Naive B cell (primary cell): ENCODE results near the gene ANKDD1A. TPM values are rescaled to one million over a fixed set of nuclear protein-coding genes. Genes with fewer than 3 reads are reported as not detected.

Source experiments
- ATAC-seq, 2 donors: fragments of 150-1000 bp; cut with Tn5 transposase; 2 replicates each; pipeline ENCODE4 v1.10.0; 2021; ENCODE audit warnings: low read depth in 2 of 2, mild to moderate bottlenecking in 2 of 2, moderate library complexity in 2 of 2
- DNase-seq: peaks from one replicate; pipeline ENCODE4 v3.0.0; 2022
- H3K27ac Mint-ChIP-seq, 6 donors: one replicate each; pipeline ENCODE4 v1.8.0; 2020 to 2022; ENCODE audit warnings: mild to moderate bottlenecking in 6 of 6, mixed read lengths in 6 of 6, moderate library complexity in 5 of 6, inconsistent platforms in 2 of 6
- H3K27me3 Mint-ChIP-seq, 3 donors: one replicate each; pipeline ENCODE4 v1.8.0; 2021 to 2022; ENCODE audit warnings: mixed read lengths in 3 of 3, mild to moderate bottlenecking in 1 of 3
- H3K36me3 Mint-ChIP-seq, 2 donors: one replicate each; pipeline ENCODE4 v1.8.0; 2020 to 2022; ENCODE audit warnings: mixed read lengths in 2 of 2, inconsistent platforms in 1 of 2, mild to moderate bottlenecking in 1 of 2
- H3K4me1 Mint-ChIP-seq, 3 donors: one replicate each; pipeline ENCODE4 v1.8.0; 2020 to 2022; ENCODE audit warnings: mixed read lengths in 3 of 3, inconsistent platforms in 1 of 3, mild to moderate bottlenecking in 1 of 3, moderate library complexity in 1 of 3
- H3K4me3 Mint-ChIP-seq, 8 donors: one replicate each; pipeline ENCODE4 v1.8.0; 2020 to 2022; ENCODE audit warnings: mild to moderate bottlenecking in 8 of 8, mixed read lengths in 8 of 8, moderate library complexity in 8 of 8, inconsistent platforms in 2 of 8
- H3K9me3 Mint-ChIP-seq, 7 donors: one replicate each; pipeline ENCODE4 v1.8.0; 2020 to 2022; ENCODE audit warnings: mixed read lengths in 7 of 7, mild to moderate bottlenecking in 5 of 7, inconsistent platforms in 2 of 7, moderate library complexity in 1 of 7
- polyA plus RNA-seq, 6 donors: library from polyadenylated mRNA; unstranded; fragments of 300-500 nt; fragmentation: Illumina TruSeq; gene quantifications; one replicate each; pipeline ENCODE4 v1.2.3, GENCODE V29; 2021; ENCODE audit warnings: low read depth in 6 of 6

ANKDD1A gene
- polyA plus RNA-seq, 6 donors from 2014 or later: 0.14 to 3.3 (median 1.3) TPM; not detected in 1

DNA sequence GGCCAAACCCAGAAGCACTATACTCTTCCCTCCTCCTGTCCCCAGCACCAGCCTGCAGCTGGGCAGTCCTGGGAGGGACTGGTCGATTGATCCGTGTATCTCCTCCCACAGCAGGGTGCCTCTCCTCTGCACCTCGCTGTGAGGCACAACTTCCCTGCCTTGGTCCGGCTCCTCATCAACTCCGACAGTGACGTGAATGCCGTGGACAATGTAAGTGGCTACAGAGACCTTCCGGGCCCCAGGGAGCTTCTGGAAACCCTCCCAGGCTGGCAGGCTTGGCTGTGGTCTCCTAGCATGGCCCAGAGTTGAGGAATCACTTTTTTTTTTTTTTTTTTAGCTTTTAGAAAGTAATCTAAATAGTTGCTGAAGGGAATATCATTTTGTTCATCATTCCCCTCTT lies 30.7 kb downstream of the ANKDD1A start:
- Mint-ChIP-seq H3K9me3 (no peaks in the 10 kb centered on the region), H3K36me3 (no peaks in the 10 kb centered on the region), H3K27ac (peak overlapping the region in 1 of 6 donors; percentile 34), H3K27me3 (no peaks in the 10 kb centered on the region), H3K4me3 (no peak overlapping the region), H3K4me1 (no peaks in the 10 kb centered on the region)
- DNase-seq (no peak), ATAC-seq (no peak)

DNA sequence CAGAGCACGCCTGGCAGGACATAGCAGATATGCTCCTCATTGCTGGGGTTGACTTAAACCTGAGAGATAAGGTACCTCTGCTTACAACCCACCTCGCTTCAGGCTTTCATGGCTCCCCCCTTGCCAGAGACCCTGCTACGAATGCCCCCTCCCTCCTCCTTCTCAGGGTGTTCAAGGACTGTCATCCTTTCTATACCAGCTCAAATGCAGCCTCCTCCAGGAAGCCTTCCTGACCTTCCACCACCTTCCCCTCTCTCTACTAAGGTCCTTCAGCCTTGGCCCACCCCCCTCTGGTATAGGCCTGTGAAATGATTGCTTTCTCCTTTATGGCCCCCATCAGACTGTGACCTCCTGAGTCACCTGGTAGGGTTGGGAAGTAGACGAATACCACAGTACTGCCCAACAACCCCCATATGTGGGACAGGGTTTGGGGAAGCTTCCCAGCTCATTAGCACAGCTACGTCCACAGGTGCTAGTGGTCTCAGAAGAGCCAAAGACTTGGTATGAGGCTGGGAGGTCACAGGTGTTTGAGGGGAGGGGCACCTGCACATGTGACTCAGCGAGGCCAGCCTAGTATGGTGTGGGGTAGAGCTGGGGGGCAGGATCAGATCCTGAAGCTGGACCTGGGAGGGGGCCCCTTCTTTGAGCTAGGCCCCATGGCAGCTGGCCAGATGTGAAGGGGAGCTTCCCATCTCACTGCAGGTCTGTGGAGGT lies 32.0 kb downstream of the ANKDD1A start:
- H3K27me3 Mint-ChIP-seq: no peaks in the 10 kb centered on the region
- peak overlapping the region in 2 of 6 donors; percentile 33 to 55 for H3K27ac Mint-ChIP-seq
- ATAC-seq (no peak), DNase-seq (no peak)
- H3K36me3 Mint-ChIP-seq: no peaks in the 10 kb centered on the region
- no peaks in the 10 kb centered on the region for H3K4me1 Mint-ChIP-seq
- H3K4me3 Mint-ChIP-seq: no peak overlapping the region
- no peaks in the 10 kb centered on the region for H3K9me3 Mint-ChIP-seq

DNA sequence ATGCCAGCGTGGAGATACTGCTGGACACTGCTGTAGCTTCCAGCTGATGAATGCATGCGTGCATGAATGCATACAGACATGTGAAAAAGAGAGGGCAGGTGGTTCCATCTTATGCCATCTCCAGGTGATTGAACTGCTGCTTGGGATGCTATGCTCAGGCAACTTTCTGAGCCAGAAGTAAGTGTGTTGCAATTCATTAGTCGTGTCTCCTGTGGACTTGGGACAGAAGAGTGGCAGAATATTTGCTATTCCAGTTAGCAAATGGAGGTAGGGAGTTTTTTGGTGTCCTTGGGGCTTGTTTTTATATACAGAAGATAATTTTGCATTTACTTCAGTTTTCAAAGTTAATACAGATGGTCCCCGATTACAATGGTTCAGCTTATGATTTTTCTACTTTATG lies 33.3 kb downstream of the ANKDD1A start:
- Mint-ChIP-seq H3K27me3 (no peaks in the 10 kb centered on the region), H3K4me3 (no peak overlapping the region), H3K27ac (peak overlapping the region in 1 of 6 donors; percentile 67), H3K4me1 (no peaks in the 10 kb centered on the region), H3K36me3 (no peaks in the 10 kb centered on the region), H3K9me3 (no peaks in the 10 kb centered on the region)
- DNase-seq (no peak), ATAC-seq (no peak)

DNA sequence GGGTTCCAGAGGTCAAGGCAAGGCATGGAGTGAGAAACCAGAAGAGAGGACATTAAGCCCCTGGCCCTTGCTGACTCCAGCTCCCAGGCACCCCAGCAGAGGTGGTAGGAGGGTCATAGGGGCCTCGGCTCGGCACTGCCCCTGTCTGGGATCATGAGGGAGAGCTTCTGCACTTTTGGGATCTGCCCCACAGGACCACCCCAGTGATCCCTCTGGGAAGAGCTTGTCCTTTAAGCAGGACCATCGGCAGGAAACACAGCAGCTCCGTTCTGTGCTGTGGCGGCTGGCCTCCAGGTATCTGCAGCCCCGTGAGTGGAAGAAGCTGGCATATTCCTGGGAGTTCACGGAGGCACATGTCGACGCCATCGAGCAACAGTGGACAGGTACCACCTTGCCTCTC lies 35.5 kb downstream of the ANKDD1A start:
- DNase-seq: no peak
- ATAC-seq: no peak
- no peaks in the 10 kb centered on the region for H3K27me3 Mint-ChIP-seq
- peaks cover 0 to 11% (median 4%) of the 10 kb centered on the region in 7 donors for H3K9me3 Mint-ChIP-seq
- peaks cover 0 to 8% of the 10 kb centered on the region in 2 donors for H3K36me3 Mint-ChIP-seq
- H3K4me1 Mint-ChIP-seq: peaks cover 10 to 15% (median 12%) of the 10 kb centered on the region in 3 donors
- peak overlapping the region in 3 of 6 donors; percentile 7 to 63 (median 48) for H3K27ac Mint-ChIP-seq
- no peak overlapping the region for H3K4me3 Mint-ChIP-seq

DNA sequence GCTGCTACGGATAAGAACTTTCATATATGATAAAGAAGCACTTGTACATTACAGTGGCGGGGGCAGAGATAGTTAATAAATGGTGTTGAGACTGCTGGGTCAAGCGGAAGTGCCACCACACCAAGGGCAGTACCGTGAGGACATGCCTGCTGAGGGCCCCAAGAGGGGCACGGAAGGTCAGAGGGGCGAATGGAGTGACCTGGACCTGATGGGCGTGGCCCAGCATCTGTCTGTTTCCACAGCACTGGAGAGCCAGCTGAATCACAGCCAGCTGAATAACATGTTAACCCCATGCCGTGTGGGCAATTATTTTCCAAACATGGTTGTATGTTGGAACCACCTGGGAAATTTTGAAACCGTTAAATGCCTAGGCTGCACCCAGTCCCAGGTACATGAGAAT lies 37.2 kb downstream of the ANKDD1A start:
- DNase-seq (no peak), ATAC-seq (no peak)
- Mint-ChIP-seq H3K36me3 (peaks cover 0 to 25% of the 10 kb centered on the region in 2 donors), H3K27me3 (no peaks in the 10 kb centered on the region), H3K9me3 (peaks cover 3 to 26% (median 15%) of the 10 kb centered on the region in 7 donors), H3K4me3 (no peak overlapping the region), H3K27ac (peak overlapping the region in 4 of 6 donors; percentile 15 to 70 (median 38)), H3K4me1 (peaks cover 27 to 32% (median 29%) of the 10 kb centered on the region in 3 donors)

DNA sequence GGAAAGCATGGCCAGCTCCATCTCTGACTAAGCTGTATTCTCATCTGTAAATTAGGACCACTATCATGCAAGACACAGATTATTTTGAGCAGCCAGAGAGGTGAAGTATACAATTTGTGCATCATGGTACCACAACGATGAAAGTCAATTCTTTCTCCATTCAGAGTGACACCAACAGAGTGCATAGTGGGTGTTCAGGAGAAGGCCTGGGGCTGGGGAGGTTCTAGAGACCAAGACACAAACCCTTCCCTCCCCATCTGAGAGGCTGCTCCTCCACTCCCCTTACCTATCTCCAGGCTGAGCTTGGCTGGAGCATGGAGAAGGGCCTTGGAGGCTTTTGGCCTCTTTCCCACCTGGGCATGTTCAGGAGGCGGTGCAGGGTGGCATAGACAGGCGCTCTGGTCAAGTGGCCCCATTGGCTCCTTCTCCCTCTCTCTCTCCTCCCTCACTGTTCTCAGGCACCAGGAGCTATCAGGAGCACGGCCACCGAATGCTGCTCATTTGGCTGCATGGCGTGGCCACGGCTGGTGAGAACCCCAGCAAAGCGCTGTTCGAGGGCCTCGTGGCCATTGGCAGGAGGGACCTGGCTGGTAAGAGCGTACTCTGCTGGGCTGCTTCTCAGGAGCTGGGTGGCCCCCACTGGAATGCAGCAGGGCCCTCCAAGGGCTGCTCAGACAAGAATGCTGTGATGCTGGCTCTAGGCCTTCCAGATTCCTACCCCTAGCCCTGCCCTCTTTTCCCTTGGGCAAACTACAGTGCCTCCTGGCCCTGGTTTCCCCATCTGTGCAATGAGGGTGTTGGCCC lies 37.9 kb downstream of the ANKDD1A start:
- peaks cover 34 to 39% (median 36%) of the 10 kb centered on the region in 3 donors for H3K4me1 Mint-ChIP-seq
- peaks cover 3 to 33% (median 18%) of the 10 kb centered on the region in 7 donors for H3K9me3 Mint-ChIP-seq
- H3K36me3 Mint-ChIP-seq: peaks cover 0 to 32% of the 10 kb centered on the region in 2 donors
- no peak for ATAC-seq
- H3K27me3 Mint-ChIP-seq: no peaks in the 10 kb centered on the region
- H3K27ac Mint-ChIP-seq: peak overlapping the region; percentile 4 to 92 (median 52)
- H3K4me3 Mint-ChIP-seq: no peak overlapping the region
- no peak for DNase-seq

DNA sequence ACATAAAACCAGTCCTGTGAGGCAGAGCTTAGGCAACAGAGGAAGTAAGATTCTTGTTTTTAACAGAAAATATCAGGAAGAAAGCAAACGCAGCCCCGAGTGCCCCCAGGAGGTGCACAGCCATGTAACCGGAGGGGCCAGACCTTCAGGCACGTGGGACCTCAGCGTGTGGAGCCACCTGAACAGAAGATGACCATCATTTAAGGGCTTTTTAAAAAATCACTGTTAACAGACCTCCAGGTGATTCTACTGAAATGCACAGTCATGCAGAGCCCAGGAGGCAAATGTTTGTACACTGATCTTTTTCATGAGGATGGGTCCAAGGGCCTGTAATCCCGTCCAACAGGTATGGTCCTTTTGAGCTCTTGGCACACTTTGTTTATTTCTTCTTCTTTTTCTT lies 39.2 kb downstream of the ANKDD1A start:
- H3K27ac Mint-ChIP-seq: peak overlapping the region; percentile 4 to 96 (median 90)
- H3K36me3 Mint-ChIP-seq: peaks cover 7 to 38% of the 10 kb centered on the region in 2 donors
- peaks cover 39 to 45% (median 42%) of the 10 kb centered on the region in 3 donors for H3K4me1 Mint-ChIP-seq
- no peaks in the 10 kb centered on the region for H3K27me3 Mint-ChIP-seq
- H3K9me3 Mint-ChIP-seq: peaks cover 3 to 37% (median 20%) of the 10 kb centered on the region in 7 donors
- no peak overlapping the region for H3K4me3 Mint-ChIP-seq
- DNase-seq (peak; percentile 12), ATAC-seq (peak; percentile 70 to 80)

DNA sequence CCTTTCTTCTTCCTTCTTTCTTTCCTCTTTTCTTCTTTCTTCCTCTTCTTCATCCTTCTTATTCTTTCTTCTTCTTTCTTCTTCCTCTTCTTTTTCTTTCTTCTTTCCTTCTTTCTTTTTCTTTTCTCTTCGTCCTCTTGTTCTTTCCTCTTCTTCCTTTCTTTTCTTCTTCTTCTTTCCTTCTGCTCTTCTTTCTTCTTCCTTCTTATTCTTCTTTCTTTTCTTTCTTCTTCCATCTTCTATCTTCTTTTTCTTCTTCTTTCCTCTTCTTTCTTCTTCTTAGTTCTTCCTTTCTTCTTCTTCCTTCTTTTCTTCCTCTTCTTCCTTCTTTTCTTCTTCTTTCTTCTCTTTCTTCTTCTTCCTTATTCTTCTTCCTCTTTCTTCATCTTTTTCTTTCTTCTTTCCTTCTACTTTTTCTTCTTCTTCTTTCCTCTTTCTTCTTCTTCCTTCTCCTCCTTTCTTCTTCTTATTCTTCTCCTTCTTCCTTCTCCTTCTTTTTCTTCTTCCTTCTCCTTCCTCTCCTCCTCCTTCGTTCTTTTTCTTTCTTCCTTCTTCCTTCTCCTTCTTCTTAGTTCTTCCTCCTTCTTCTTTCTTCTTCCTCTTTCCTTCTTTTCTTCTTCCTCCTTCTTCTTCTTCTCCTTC lies 40.2 kb downstream of the ANKDD1A start:
- H3K4me3 Mint-ChIP-seq: peak overlapping the region in 4 of 8 donors; percentile 19 to 33 (median 22)
- ATAC-seq (no peak), DNase-seq (no peak)
- peaks cover 8 to 38% of the 10 kb centered on the region in 2 donors for H3K36me3 Mint-ChIP-seq
- peak overlapping the region; percentile 90 to 98 (median 94) for H3K27ac Mint-ChIP-seq
- peaks cover 39 to 45% (median 42%) of the 10 kb centered on the region in 3 donors for H3K4me1 Mint-ChIP-seq
- H3K9me3 Mint-ChIP-seq: peaks cover 3 to 37% (median 20%) of the 10 kb centered on the region in 7 donors
- no peaks in the 10 kb centered on the region for H3K27me3 Mint-ChIP-seq

DNA sequence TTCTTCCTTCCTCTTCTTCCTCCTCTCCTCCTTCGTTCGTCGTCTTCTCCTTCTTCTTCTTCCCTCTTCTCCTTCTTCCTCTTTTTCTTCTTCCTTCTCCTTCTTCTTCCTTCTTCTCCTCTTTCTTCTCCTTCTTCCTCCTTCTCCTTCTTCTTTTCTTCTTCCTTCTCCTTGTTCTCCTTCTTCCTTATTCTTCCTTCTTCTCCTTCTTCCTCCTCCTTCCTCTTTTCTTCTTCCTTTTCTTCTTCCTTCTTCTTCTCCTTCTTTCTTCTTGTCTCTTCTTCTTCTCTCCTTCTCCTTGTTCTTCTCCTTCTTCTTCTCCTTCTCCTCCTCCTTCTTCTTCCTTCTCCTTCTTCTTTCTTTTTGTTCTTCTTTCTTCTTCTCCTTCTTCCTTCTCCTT lies 42.7 kb downstream of the ANKDD1A start:
- H3K27ac Mint-ChIP-seq: peak overlapping the region in 5 of 6 donors; percentile 76 to 98 (median 93)
- H3K4me3 Mint-ChIP-seq: peak overlapping the region in 4 of 8 donors; percentile 52 to 68 (median 53)
- no peak for DNase-seq
- H3K36me3 Mint-ChIP-seq: peaks cover 8 to 38% of the 10 kb centered on the region in 2 donors
- H3K27me3 Mint-ChIP-seq: no peaks in the 10 kb centered on the region
- H3K4me1 Mint-ChIP-seq: peaks cover 39 to 45% (median 42%) of the 10 kb centered on the region in 3 donors
- ATAC-seq: no peak
- peaks cover 3 to 37% (median 20%) of the 10 kb centered on the region in 7 donors for H3K9me3 Mint-ChIP-seq

DNA sequence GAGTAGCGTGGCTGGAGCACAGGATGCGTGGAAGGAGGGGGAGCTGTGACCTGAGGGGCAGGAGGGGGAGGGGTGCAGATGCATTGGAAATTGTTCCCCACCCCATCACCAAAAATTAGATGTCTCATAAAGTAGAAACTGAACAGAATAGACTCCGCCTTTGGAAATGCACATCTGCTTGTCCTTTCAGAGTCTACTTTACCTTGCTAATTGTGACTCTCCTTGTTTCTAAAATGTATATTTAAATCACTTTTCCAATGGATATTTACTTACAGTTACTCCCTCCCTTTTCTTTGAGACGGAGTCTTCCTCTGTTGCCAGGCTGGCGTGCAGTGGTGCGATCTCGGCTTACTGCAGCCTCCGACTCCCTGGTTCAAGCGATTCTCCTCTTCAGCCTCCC lies 47.4 kb downstream of the ANKDD1A start:
- Mint-ChIP-seq H3K9me3 (peaks cover 0 to 9% (median 5%) of the 10 kb centered on the region in 7 donors), H3K27ac (no peak overlapping the region), H3K4me3 (no peak overlapping the region), H3K4me1 (peaks cover 10 to 11% (median 11%) of the 10 kb centered on the region in 3 donors), H3K36me3 (peaks cover 35 to 39% of the 10 kb centered on the region in 2 donors), H3K27me3 (no peaks in the 10 kb centered on the region)
- DNase-seq (no peak), ATAC-seq (no peak)

DNA sequence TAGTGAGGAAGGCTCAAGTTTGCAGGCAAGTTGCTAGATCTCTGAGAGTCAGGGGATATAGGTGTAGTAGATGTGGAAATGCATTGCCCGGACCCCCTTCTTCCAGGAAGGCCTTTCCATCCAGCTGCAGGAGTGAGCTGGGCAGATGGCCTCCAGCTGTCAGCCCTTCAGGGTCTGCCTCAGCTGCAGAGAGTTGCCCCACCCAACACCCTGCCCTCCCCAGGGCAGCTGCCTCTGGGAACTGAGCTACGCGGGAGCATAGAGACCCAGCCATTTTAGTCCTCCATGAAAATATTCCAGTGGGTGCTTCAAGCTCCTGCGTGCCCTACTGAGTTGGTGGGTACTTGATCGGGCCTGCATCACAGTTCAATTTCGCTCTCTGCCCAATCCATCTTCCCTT lies 48.5 kb downstream of the ANKDD1A start:
- no peak for ATAC-seq
- Mint-ChIP-seq H3K9me3 (no peaks in the 10 kb centered on the region), H3K27me3 (no peaks in the 10 kb centered on the region), H3K4me3 (no peak overlapping the region), H3K4me1 (peaks cover 0 to under 1% (median under 1%) of the 10 kb centered on the region in 3 donors), H3K36me3 (peaks cover 33 to 42% of the 10 kb centered on the region in 2 donors), H3K27ac (no peak overlapping the region)
- DNase-seq: no peak

DNA sequence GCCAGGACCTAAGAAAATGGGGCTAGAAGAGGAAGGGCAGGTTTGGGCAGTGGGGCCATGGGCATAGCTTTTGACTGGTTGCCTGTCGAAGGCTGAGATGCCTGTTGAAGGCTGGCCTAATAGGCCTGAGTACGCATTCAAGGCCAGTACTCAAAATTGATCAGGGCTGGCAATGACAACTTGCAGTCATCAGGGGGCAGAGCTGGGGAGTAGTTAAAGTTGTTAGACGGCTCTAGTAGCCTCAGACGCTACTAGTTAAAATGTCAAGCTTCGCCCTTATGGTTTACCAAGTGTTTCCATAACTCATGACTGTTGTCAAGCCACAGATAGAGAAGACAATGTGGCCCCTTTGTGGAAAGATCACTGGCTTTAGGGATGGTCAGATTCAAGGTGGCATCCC lies 49.3 kb downstream of the ANKDD1A start:
- no peaks in the 10 kb centered on the region for H3K27me3 Mint-ChIP-seq
- no peaks in the 10 kb centered on the region for H3K4me1 Mint-ChIP-seq
- H3K9me3 Mint-ChIP-seq: no peaks in the 10 kb centered on the region
- DNase-seq (no peak), ATAC-seq (no peak)
- H3K27ac Mint-ChIP-seq: no peak overlapping the region
- no peak overlapping the region for H3K4me3 Mint-ChIP-seq
- peaks cover 33 to 38% of the 10 kb centered on the region in 2 donors for H3K36me3 Mint-ChIP-seq

DNA sequence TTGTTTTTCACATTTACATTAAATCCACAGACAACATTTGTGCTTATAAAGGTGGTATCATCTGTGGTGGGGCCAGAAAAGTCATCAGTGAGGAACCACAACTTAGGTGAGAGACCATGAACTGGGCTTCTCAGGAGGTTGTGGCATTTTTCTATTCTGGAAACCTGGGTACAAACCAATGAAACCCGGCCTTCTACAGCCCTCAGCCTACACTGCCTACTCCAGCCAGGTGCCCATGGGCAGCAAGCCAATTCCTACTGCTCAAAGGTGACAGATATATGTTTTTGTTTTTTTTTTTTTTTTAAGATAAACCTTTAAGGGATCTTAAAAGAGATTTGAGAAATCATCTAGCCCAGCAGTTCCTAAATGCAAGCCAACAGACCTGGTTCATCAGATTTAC lies 57.7 kb downstream of the ANKDD1A start:
- Mint-ChIP-seq H3K27me3 (no peaks in the 10 kb centered on the region), H3K9me3 (no peaks in the 10 kb centered on the region), H3K4me1 (no peaks in the 10 kb centered on the region), H3K27ac (no peak overlapping the region), H3K4me3 (no peak overlapping the region), H3K36me3 (peaks cover 2 to 22% of the 10 kb centered on the region in 2 donors)
- ATAC-seq (no peak), DNase-seq (no peak)
